Spinal cord (tissue), 10 donors: ENCODE measurements around the gene COL6A3. TPM values are rescaled to one million over a fixed set of nuclear protein-coding genes. Genes with fewer than 3 reads are reported as not detected.

Experiments used
- DNase-seq, 6 donors: peaks; one replicate each; pipeline versions ENCODE4 v3.0.0 to v3.0.0-alpha.2; 2013 to 2015; ENCODE audit warnings: low spot score in 6 of 6, low read depth in 4 of 6
- H3K27ac ChIP-seq: one replicate; pipeline ENCODE4 v1.5.1; 2013; ENCODE audit warnings: low read depth, low read length, control low read depth
- H3K27me3 ChIP-seq: one replicate; pipeline ENCODE4 v1.6.1; 2013; ENCODE audit warnings: low read length; ENCODE audit not compliant: control insufficient read depth, insufficient read depth
- H3K36me3 ChIP-seq: one replicate; pipeline ENCODE4 v1.6.1; 2013; ENCODE audit warnings: low read length; ENCODE audit not compliant: control insufficient read depth, insufficient read depth
- H3K4me1 ChIP-seq: one replicate; pipeline ENCODE4 v1.6.1; 2013; ENCODE audit warnings: low read length; ENCODE audit not compliant: control insufficient read depth, insufficient read depth
- H3K4me3 ChIP-seq: one replicate; pipeline ENCODE4 v1.5.1; 2013; ENCODE audit warnings: low read depth, low read length, control low read depth
- H3K9me3 ChIP-seq: one replicate; pipeline ENCODE4 v1.6.1; 2013; ENCODE audit warnings: low read length; ENCODE audit not compliant: control insufficient read depth, insufficient read depth
- WGBS: methylation state at CpG from one replicate; pipeline ENCODE4 v1.1.5; 2013; ENCODE audit warnings: missing lambda C conversion rate; ENCODE audit not compliant: insufficient coverage; 5-methylcytosine and 5-hydroxymethylcytosine counted together
- polyA plus RNA-seq, 2 donors: library from polyadenylated mRNA; unstranded; fragments of 120-200 nt; gene quantifications; one replicate each; pipeline ENCODE4 v1.2.1, GENCODE V29; 2013; ENCODE audit not compliant: insufficient read length in 2 of 2
- total RNA-seq, 2 donors: library from RNA; depleted of rRNA in 1 of 2; stranded (reverse); fragments of 120-200 nt in 1 of 2; fragments of >200 nt in 1 of 2; gene quantifications; one replicate each; pipeline versions ENCODE4 v1.2.3 to v1.2.4, GENCODE V29; 2013 to 2014
- donor health status: healthy.

The COL6A3 gene
- total and polyA plus RNA-seq, 4 donors, result 41.3 to 429 (median 167) TPM

DNA sequence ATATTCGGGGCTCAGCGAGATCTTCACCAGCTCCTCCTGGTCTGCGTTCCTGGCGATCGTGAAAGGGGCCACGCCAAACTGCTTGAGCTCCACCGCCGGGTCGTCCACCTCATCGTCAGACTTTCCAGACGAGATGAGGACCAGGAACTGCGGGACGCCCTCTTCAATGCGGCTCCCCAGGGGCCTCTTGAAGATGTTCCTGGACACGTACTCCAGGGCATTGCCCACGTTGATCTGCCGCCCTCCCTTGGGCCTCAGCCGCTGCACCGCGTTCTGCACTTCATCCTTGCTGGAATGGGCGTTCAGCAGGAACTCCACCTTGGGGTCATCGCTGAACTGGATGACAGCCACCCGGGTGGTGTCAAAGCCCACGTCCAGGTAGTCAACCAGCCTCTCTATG lies 42.1 kb downstream of the COL6A3 start:
- Histone ChIP-seq H3K27me3 (no peaks in the 10 kb centered on the region), H3K4me1 (no peaks in the 10 kb centered on the region), H3K36me3 (no peaks in the 10 kb centered on the region), H3K9me3 (no peaks in the 10 kb centered on the region), H3K4me3 (no peak overlapping the region), H3K27ac (no peak overlapping the region)
- WGBS, result 94% methylated on average over 24 of the region's 24 CpGs
- no peak for DNase-seq

DNA sequence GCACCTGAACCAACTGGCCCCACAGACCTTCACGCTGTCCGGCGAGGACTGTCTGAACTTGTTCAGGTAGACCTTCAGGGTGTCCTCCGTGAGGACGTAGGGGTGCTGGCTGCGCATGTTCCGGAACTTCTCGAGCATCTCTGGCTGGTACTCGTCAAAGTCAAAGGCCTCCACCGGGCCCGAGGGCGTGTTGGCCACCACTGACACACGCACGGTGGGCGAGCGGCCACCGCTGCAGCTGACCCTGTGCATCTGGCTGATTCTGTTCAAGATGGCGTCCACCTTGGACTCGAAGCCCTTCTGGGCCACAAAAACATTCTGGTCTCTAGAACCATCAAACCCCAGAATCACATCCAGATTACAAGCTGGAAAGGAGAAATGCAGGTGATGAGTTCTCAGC lies 48.3 kb downstream of the COL6A3 start:
- 96% methylated on average over 14 of the region's 19 CpGs for WGBS
- no peaks in the 10 kb centered on the region for H3K36me3 ChIP-seq
- H3K4me3 ChIP-seq, result no peak overlapping the region
- no peak overlapping the region for H3K27ac ChIP-seq
- H3K9me3 ChIP-seq, result no peaks in the 10 kb centered on the region
- no peak for DNase-seq
- H3K4me1 ChIP-seq, result no peaks in the 10 kb centered on the region
- H3K27me3 ChIP-seq, result no peaks in the 10 kb centered on the region

GRCh38 chr2:237364655-237365054 lies 49.3 kb downstream of the COL6A3 start:
- no peak for DNase-seq
- H3K4me1 ChIP-seq, result peaks cover 9% of the 10 kb centered on the region
- H3K36me3 ChIP-seq, result no peaks in the 10 kb centered on the region
- no peak overlapping the region for H3K4me3 ChIP-seq
- H3K27ac ChIP-seq, result no peak overlapping the region
- 95% methylated on average over 7 of the region's 7 CpGs for WGBS
- H3K9me3 ChIP-seq, result no peaks in the 10 kb centered on the region
- no peaks in the 10 kb centered on the region for H3K27me3 ChIP-seq

- H3K27me3 ChIP-seq, result no peaks in the 10 kb centered on the region
- peak in 3 of 6 donors; percentile 7 to 49 (median 20) for DNase-seq
- no peak overlapping the region for H3K27ac ChIP-seq
- H3K9me3 ChIP-seq, result no peaks in the 10 kb centered on the region
- H3K4me1 ChIP-seq, result peaks cover 11% of the 10 kb centered on the region
- WGBS, result 93% methylated on average over 21 of the region's 22 CpGs
- no peaks in the 10 kb centered on the region for H3K36me3 ChIP-seq
- H3K4me3 ChIP-seq, result no peak overlapping the region
These were observed 52.6 kb downstream of the COL6A3 start for GRCh38 chr2:237361194-237362004.

GRCh38 chr2:237359894-237360780 lies 53.8 kb downstream of the COL6A3 start:
- H3K27ac ChIP-seq, result no peak overlapping the region
- H3K9me3 ChIP-seq, result no peaks in the 10 kb centered on the region
- no peaks in the 10 kb centered on the region for H3K36me3 ChIP-seq
- H3K4me3 ChIP-seq, result no peak overlapping the region
- DNase-seq, result peak in 1 of 6 donors; percentile 32
- no peaks in the 10 kb centered on the region for H3K27me3 ChIP-seq
- WGBS, result 56% methylated on average over 21 of the region's 23 CpGs
- H3K4me1 ChIP-seq, result peaks cover 11% of the 10 kb centered on the region

- 89% methylated on average over 8 of the region's 8 CpGs for WGBS
These were observed 54.5 kb downstream of the COL6A3 start for GRCh38 chr2:237359518-237359840.

GRCh38 chr2:237358721-237359517 lies 55.0 kb downstream of the COL6A3 start:
- WGBS, result no CpG with 5 or more reads among the region's 9 CpGs
- H3K4me1 ChIP-seq, result peaks cover 11% of the 10 kb centered on the region
- no peaks in the 10 kb centered on the region for H3K36me3 ChIP-seq
- no peak overlapping the region for H3K4me3 ChIP-seq
- H3K27ac ChIP-seq, result no peak overlapping the region
- no peaks in the 10 kb centered on the region for H3K9me3 ChIP-seq
- H3K27me3 ChIP-seq, result no peaks in the 10 kb centered on the region
- DNase-seq, result no peak

More at GRCh38 chr2:237359518-237359840, 54.5 kb downstream of the COL6A3 start:
- no peak for DNase-seq
- peaks cover 11% of the 10 kb centered on the region for H3K4me1 ChIP-seq
- H3K27ac ChIP-seq, result no peak overlapping the region
- no peaks in the 10 kb centered on the region for H3K36me3 ChIP-seq
- H3K27me3 ChIP-seq, result no peaks in the 10 kb centered on the region
- no peaks in the 10 kb centered on the region for H3K9me3 ChIP-seq
- H3K4me3 ChIP-seq, result no peak overlapping the region

GRCh38 chr2:237355701-237356100 lies 58.3 kb downstream of the COL6A3 start:
- no peak overlapping the region for H3K27ac ChIP-seq
- no peaks in the 10 kb centered on the region for H3K36me3 ChIP-seq
- H3K4me1 ChIP-seq, result peaks cover 11% of the 10 kb centered on the region
- DNase-seq, result no peak
- H3K4me3 ChIP-seq, result no peak overlapping the region
- H3K27me3 ChIP-seq, result no peaks in the 10 kb centered on the region
- WGBS, result 82% methylated on average over 5 of the region's 5 CpGs
- no peaks in the 10 kb centered on the region for H3K9me3 ChIP-seq

- no peak overlapping the region for H3K4me3 ChIP-seq
- peaks cover 5% of the 10 kb centered on the region for H3K4me1 ChIP-seq
- H3K9me3 ChIP-seq, result no peaks in the 10 kb centered on the region
- H3K27ac ChIP-seq, result no peak overlapping the region
- WGBS, result 67% methylated on average over 5 of the region's 8 CpGs
- H3K27me3 ChIP-seq, result no peaks in the 10 kb centered on the region
- DNase-seq, result peak in 1 of 6 donors; percentile 47
- no peaks in the 10 kb centered on the region for H3K36me3 ChIP-seq
These were observed 59.1 kb downstream of the COL6A3 start for GRCh38 chr2:237354892-237355291.
